PFSK-1 (cell line): ENCODE results near the gene IRF2.

Experiments
- FOXP2 ChIP-seq: optimal IDR thresholded peaks from 2 replicates; pipeline ENCODE3; 2011; ENCODE audit warnings: borderline replicate concordance, control low read depth, inconsistent platforms; ENCODE audit not compliant: insufficient read depth; ENCODE audit errors: extremely low read length, extremely low read depth
- POLR2AphosphoS5 ChIP-seq: IDR thresholded peaks from 2 replicates; pipeline ENCODE4 v1.6.1; 2012; ENCODE audit warnings: low read depth, mild to moderate bottlenecking, control low read depth, low read length, moderate library complexity
- REST ChIP-seq, 2 experiments: IDR thresholded peaks; 2 replicates each; pipeline versions ENCODE4 v1.6.1 to v1.8.0; 2011 to 2012; ENCODE audit warnings: low read depth in 2 of 2, low read length in 2 of 2, control low read depth in 1 of 2, inconsistent platforms in 1 of 2, mild to moderate bottlenecking in 1 of 2, moderate library complexity in 1 of 2; ENCODE audit not compliant: insufficient read depth in 1 of 2
- SIN3A ChIP-seq: IDR thresholded peaks from 2 replicates; pipeline ENCODE4 v1.6.1; 2012; ENCODE audit warnings: mild to moderate bottlenecking, low read length, moderate library complexity, borderline replicate concordance; ENCODE audit not compliant: insufficient read depth
- TAF1 ChIP-seq: IDR thresholded peaks from 2 replicates; pipeline ENCODE4 v1.6.1; 2012; ENCODE audit warnings: low read length, control low read depth, borderline replicate concordance; ENCODE audit not compliant: insufficient read depth

The IRF2 gene

GRCh38 chr4:184350213-184350817, 124.0 kb downstream of the IRF2 start:
- TF ChIP-seq REST (IDR thresholded peaks at IDR 0.05; ENCODE audit: insufficient read depth in 1 of 2, low read depth in 2 of 2, low read length in 2 of 2) (no peak), POLR2AphosphoS5 (no peak), SIN3A (no peak), TAF1 (no peak), FOXP2 (no peak)

GRCh38 chr4:184349283-184350039, 124.9 kb downstream of the IRF2 start:
- no peak for TF ChIP-seq SIN3A
- TF ChIP-seq TAF1 = no peak
- no peak for TF ChIP-seq FOXP2
- TF ChIP-seq POLR2AphosphoS5 = no peak
- no peak for TF ChIP-seq REST (IDR thresholded peaks at IDR 0.05; ENCODE audit: insufficient read depth in 1 of 2, low read depth in 2 of 2, low read length in 2 of 2)

GRCh38 chr4:184348311-184349233, 125.8 kb downstream of the IRF2 start:
- TF ChIP-seq REST (IDR thresholded peaks at IDR 0.05; ENCODE audit: insufficient read depth in 1 of 2, low read depth in 2 of 2, low read length in 2 of 2) (no peak), POLR2AphosphoS5 (no peak), TAF1 (no peak), FOXP2 (no peak), SIN3A (no peak)

- no peak for TF ChIP-seq TAF1
Measured at GRCh38 chr4:184347251-184348239, 126.8 kb downstream of the IRF2 start.

GRCh38 chr4:184346682-184347081, 127.7 kb downstream of the IRF2 start:
- no peak for TF ChIP-seq FOXP2
- TF ChIP-seq TAF1 = no peak
- no peak for TF ChIP-seq SIN3A
- no peak for TF ChIP-seq POLR2AphosphoS5
- TF ChIP-seq REST (IDR thresholded peaks at IDR 0.05; ENCODE audit: insufficient read depth in 1 of 2, low read depth in 2 of 2, low read length in 2 of 2) = no peak
